Smooth muscle cell (in vitro differentiated cells): ENCODE data around the gene ADAMTS6. TPM values are rescaled to one million over a fixed set of nuclear protein-coding genes. Genes with fewer than 3 reads are reported as not detected.

Source experiments
- DNase-seq: peaks from one replicate; lab custom pipeline; 2025; ENCODE audit not compliant: unreplicated experiment; lab: John Stamatoyannopoulos, UW
- H2AFZ ChIP-seq: fragments of 200-600 bp; sonication (generic); 2 replicates; pipeline ENCODE4 v1.6.0; 2016; ENCODE audit warnings: antibody characterized with exemption, low read depth, mild to moderate bottlenecking
- H3F3A ChIP-seq: fragments of 200-600 bp; sonication (generic); 2 replicates; pipeline ENCODE4 v1.6.0; 2017; ENCODE audit warnings: antibody characterized with exemption, low read depth
- H3K27ac ChIP-seq: fragments of 200-600 bp; sonication (generic); 2 replicates; pipeline ENCODE4 v1.5.1; 2016; ENCODE audit warnings: low read depth, mild to moderate bottlenecking
- H3K27me3 ChIP-seq: fragments of 200-600 bp; sonication (generic); 2 replicates; pipeline ENCODE4 v1.6.1; 2016; ENCODE audit warnings: low read depth, mild to moderate bottlenecking
- H3K36me3 ChIP-seq: fragments of 200-600 bp; sonication (generic); 2 replicates; pipeline ENCODE4 v1.5.1; 2016; ENCODE audit warnings: low read depth
- H3K4me1 ChIP-seq: fragments of 200-600 bp; sonication (generic); 2 replicates; pipeline ENCODE4 v1.5.1; 2016; ENCODE audit warnings: low read depth
- H3K4me2 ChIP-seq: fragments of 200-600 bp; sonication (generic); 2 replicates; pipeline ENCODE4 v1.6.0; 2016; ENCODE audit warnings: mild to moderate bottlenecking
- H3K4me3 ChIP-seq: fragments of 200-600 bp; sonication (generic); 2 replicates; pipeline ENCODE4 v1.5.1; 2016; ENCODE audit warnings: mild to moderate bottlenecking
- H3K79me2 ChIP-seq: fragments of 200-600 bp; sonication (generic); 2 replicates; pipeline ENCODE4 v1.6.0; 2016; ENCODE audit warnings: low read depth, mild to moderate bottlenecking
- H3K9ac ChIP-seq: fragments of 200-600 bp; sonication (generic); 2 replicates; pipeline ENCODE4 v1.6.0; 2016; ENCODE audit warnings: low read depth
- H3K9me3 ChIP-seq: fragments of 200-600 bp; sonication (generic); replicated peaks from 2 replicates; pipeline ENCODE4 v1.5.1; 2016; ENCODE audit warnings: low read depth
- H4K20me1 ChIP-seq: fragments of 200-600 bp; sonication (generic); 2 replicates; pipeline ENCODE4 v1.6.0; 2016; ENCODE audit warnings: low read depth
- WGBS: methylation state at CpG from one replicate; pipeline ENCODE4 v1.1.7; 2016; ENCODE audit warnings: low lambda C conversion rate; 5-methylcytosine and 5-hydroxymethylcytosine counted together
- polyA plus RNA-seq: library from polyadenylated mRNA; unstranded; fragments of >200 nt; fragmentation: Nextera tagmentation; extraction: Ambion mirVana; gene quantifications from 2 replicates; pipeline ENCODE4 v1.2.1, GENCODE V29; 2016
- total RNA-seq: library from RNA; depleted of rRNA; stranded (reverse); fragments of >200 nt; gene quantifications from 2 replicates; pipeline ENCODE4 v1.2.3, GENCODE V29; 2014
- TF ChIP-seq, protein P1 (sequence below): fragments of 200-600 bp; sonication (generic); IDR thresholded peaks from 2 replicates; pipeline ENCODE4 v1.5.1; 2017; ENCODE audit warnings: borderline replicate concordance, mild to moderate bottlenecking, antibody characterized with exemption; ENCODE audit not compliant: insufficient read depth, poor library complexity, severe bottlenecking

Gene ADAMTS6
- total and polyA plus RNA-seq, 2 experiments from 2014 or later = 5.9 to 111 TPM

DNA sequence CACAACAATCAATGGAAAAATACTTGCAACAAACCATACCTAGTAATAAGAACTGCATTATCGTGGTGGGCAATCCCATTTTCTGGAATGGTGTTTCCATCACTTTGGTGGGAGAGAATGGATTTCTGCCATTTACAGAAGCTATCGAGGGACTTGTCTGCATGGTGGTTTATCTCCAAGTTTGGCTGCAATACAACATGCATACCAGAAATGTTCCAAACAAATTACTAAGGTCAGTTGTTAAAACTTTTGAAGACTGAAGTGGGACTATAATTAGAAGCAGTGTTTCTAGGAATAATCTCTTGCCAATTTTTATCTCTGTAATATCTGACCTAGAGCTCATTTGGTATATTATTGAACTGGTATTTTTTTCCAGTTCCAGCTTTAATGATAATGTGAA, 30.3 kb downstream of the ADAMTS6 start:
- H3K9ac ChIP-seq = no peak overlapping the region
- H3K27me3 ChIP-seq = no peaks in the 10 kb centered on the region
- H3K9me3 ChIP-seq = no peaks in the 10 kb centered on the region
- no peak overlapping the region for H2AFZ ChIP-seq
- no peak overlapping the region for H3K4me2 ChIP-seq
- H3K27ac ChIP-seq = no peak overlapping the region
- peaks cover 27% of the 10 kb centered on the region for H3K79me2 ChIP-seq
- TF ChIP-seq, protein P1, sequence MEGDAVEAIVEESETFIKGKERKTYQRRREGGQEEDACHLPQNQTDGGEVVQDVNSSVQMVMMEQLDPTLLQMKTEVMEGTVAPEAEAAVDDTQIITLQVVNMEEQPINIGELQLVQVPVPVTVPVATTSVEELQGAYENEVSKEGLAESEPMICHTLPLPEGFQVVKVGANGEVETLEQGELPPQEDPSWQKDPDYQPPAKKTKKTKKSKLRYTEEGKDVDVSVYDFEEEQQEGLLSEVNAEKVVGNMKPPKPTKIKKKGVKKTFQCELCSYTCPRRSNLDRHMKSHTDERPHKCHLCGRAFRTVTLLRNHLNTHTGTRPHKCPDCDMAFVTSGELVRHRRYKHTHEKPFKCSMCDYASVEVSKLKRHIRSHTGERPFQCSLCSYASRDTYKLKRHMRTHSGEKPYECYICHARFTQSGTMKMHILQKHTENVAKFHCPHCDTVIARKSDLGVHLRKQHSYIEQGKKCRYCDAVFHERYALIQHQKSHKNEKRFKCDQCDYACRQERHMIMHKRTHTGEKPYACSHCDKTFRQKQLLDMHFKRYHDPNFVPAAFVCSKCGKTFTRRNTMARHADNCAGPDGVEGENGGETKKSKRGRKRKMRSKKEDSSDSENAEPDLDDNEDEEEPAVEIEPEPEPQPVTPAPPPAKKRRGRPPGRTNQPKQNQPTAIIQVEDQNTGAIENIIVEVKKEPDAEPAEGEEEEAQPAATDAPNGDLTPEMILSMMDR = no peak
- H3K4me3 ChIP-seq = no peak overlapping the region
- peaks cover 3% of the 10 kb centered on the region for H4K20me1 ChIP-seq
- peaks cover 18% of the 10 kb centered on the region for H3K36me3 ChIP-seq
- H3F3A ChIP-seq = no peaks in the 10 kb centered on the region
- no peak for DNase-seq
- 97% methylated on average over 2 of the region's 2 CpGs for WGBS
- H3K4me1 ChIP-seq = no peaks in the 10 kb centered on the region

DNA sequence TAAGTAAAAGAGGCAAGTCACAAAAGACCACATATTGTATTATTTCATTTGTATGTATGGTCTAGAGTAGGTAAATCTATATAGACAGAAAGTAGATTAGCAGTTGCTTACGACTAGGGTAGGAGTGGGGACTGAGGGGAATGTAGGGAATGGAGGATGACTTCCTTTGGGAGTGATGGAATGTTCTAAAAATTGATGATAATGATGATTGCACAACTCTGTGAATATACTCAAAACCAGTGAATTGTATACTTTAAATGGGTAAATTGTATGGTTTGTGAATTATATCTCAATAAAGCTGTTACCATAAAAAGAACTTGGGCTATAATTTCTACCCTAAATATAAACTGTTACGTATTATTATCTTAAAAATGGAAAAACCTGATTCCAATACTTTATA, 35.0 kb downstream of the ADAMTS6 start:
- no peak overlapping the region for H2AFZ ChIP-seq
- no peaks in the 10 kb centered on the region for H3K4me1 ChIP-seq
- H3K79me2 ChIP-seq = peaks cover 10% of the 10 kb centered on the region
- DNase-seq = no peak
- H3K9me3 ChIP-seq = no peaks in the 10 kb centered on the region
- no peaks in the 10 kb centered on the region for H3K27me3 ChIP-seq
- 95% methylated on average over 2 of the region's 2 CpGs for WGBS
- no peak overlapping the region for H3K4me3 ChIP-seq
- H3K36me3 ChIP-seq = peaks cover 10% of the 10 kb centered on the region
- H4K20me1 ChIP-seq = peaks cover 7% of the 10 kb centered on the region
- H3K9ac ChIP-seq = no peak overlapping the region
- H3F3A ChIP-seq = no peaks in the 10 kb centered on the region
- H3K4me2 ChIP-seq = no peak overlapping the region
- TF ChIP-seq, protein P1 = no peak
- no peak overlapping the region for H3K27ac ChIP-seq

DNA sequence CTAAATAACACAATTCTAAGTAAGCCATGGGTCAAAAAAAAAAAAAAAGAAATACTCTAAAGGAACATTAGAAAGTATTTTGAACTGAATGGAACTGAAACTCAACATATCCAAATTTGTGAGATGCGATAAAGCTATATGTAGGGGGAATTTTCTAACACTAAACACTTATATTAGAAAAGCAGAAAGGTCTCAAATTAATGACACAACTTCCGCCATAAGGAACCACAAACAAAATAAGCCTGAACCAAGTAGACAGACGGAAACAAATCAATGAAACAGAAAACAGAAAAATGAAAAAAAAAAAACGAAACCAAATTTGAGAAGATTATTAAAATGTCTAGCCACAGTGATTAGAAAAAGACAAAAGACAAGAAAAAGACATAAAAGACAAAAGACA, 39.9 kb downstream of the ADAMTS6 start:
- Histone ChIP-seq H3K4me1 (peaks cover 4% of the 10 kb centered on the region), H2AFZ (no peak overlapping the region), H3K27ac (no peak overlapping the region), H3K27me3 (no peaks in the 10 kb centered on the region), H3F3A (no peaks in the 10 kb centered on the region), H3K36me3 (peaks cover 4% of the 10 kb centered on the region), H4K20me1 (peaks cover 22% of the 10 kb centered on the region), H3K4me3 (no peak overlapping the region), H3K9me3 (no peaks in the 10 kb centered on the region), H3K4me2 (no peak overlapping the region), H3K9ac (no peak overlapping the region), H3K79me2 (peaks cover 3% of the 10 kb centered on the region)
- DNase-seq = no peak
- TF ChIP-seq, protein P1 = no peak
- 96% methylated on average over 4 of the region's 4 CpGs for WGBS

DNA sequence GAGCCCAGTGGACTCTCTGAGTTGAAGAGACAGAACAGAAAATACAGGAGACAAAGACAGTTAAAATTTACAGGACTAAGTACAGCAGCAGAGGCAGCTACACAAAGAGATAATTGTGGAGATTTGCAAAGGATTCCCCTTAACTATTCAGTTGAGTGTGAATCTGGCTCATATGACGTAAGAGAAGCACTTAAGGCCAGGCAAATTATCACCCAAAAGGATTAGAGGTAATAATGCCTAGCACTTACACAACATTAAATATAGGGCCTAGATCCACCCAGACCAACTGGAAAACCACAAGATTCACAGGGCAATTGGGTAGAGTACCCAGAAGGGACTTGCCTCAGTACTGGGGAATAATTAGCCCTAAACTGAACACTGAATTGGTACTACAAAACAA, 41.3 kb downstream of the ADAMTS6 start:
- Histone ChIP-seq H3K4me2 (no peak overlapping the region), H3K4me1 (peaks cover 4% of the 10 kb centered on the region), H3K79me2 (peaks cover 6% of the 10 kb centered on the region), H2AFZ (no peak overlapping the region), H3K27me3 (no peaks in the 10 kb centered on the region), H3K27ac (no peak overlapping the region), H4K20me1 (peaks cover 25% of the 10 kb centered on the region), H3K9ac (no peak overlapping the region), H3K9me3 (no peaks in the 10 kb centered on the region), H3K4me3 (no peak overlapping the region), H3K36me3 (peaks cover 4% of the 10 kb centered on the region), H3F3A (no peaks in the 10 kb centered on the region)
- TF ChIP-seq, protein P1 = no peak
- WGBS = 23% methylated on average over 1 of the region's 1 CpG
- no peak for DNase-seq
